ENCODE data around the gene SPTY2D1.

SPTY2D1 gene

DNA sequence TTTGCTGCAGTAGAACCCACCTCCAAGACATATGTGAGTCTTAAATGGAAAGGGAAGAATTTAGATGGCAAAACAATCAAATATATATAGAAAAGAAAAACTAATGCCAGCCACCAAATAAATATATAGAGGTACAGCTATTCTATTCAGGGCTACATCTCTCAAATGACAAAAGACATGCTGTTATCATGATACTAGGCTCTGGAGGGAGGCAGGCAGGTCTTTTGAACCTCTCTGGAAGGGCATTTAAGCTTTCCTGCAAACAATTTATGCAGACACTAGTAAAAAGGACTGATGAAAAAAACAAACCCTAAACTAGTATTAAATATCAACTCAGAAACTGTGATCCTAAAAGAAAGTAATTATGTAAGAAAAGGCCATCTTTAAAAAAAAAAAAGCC, 70.0 kb downstream of the SPTY2D1 start:
- no peak for DNase-seq (ENCODE audit: low read depth)

DNA sequence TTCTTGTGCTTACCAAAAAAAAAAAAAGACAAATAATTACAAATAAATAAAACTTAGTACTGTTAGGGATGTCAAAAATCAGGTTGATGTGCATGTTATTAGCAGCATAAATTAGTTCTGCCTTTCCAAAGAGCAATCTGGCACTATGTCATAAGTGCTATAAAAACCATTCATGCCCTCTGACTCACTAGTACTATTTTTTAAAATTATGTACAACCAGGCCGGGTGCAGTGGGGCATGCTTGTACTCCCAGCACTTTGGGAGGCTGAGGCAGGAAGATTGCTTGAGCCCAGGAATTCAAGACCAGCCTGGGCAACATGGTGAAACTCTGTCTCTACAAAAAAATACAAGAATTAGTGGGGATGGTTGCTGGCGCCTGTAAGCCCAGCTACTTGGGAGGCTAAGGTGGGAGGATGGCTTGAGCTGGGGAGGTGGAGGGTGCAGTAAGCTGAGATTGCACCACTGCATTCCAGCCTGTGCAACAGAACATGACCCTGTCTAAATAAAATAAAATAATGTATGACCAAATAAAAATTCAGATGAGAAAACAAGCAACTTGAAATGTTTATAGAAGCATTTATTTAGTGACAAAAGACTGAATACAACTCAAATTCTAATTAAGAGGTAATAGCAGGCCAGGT, 70.9 kb downstream of the SPTY2D1 start:
- DNase-seq (ENCODE audit: low read depth) = no peak

Data from stimulated activated CD8-positive, alpha-beta memory T cell treated with anti-CD3 and anti-CD28 coated beads, Interleukin-4, amount 100 ng/mL, for 24 hours (primary cell).